GM21723 (cell line): ENCODE results near the gene KCNG4.

Experiments
- ATAC-seq: cut with Tn5 transposase; IDR thresholded peaks from one replicate; pipeline ENCODE4 v1.9.1; 2021; ENCODE audit warnings: mild to moderate bottlenecking, moderate library complexity; ENCODE audit not compliant: unreplicated experiment

Gene KCNG4

DNA sequence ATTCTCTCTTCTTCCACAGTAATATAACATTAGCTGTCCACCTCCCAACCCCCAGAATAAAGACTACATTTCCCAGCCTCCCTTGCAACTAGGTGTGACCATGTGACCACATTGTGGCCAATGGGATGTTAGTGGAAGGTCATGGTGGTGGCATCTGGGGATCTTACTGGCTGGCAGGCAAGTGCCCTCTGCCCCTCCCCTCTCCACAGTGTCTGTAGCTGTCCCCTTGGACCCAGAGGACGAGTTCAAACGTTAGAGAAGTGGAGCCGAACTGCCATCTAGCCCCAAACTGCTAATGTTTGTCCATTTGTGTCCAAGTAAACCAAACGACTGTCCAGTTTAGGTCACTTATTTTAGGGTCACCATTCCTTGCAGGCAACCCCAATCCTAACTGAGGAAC, 26.6 kb upstream of the KCNG4 start:
- ATAC-seq = no peak

- ATAC-seq = no peak
Observed at GRCh38 chr16:84262939-84263338, 23.1 kb upstream of the KCNG4 start.

GRCh38 chr16:84262031-84262430, 22.2 kb upstream of the KCNG4 start:
- ATAC-seq = no peak

- ATAC-seq = no peak
Observed at GRCh38 chr16:84260766-84261554, 21.1 kb upstream of the KCNG4 start.

- no peak for ATAC-seq
Observed at GRCh38 chr16:84259691-84260090, 19.9 kb upstream of the KCNG4 start.

- no peak for ATAC-seq
Observed at GRCh38 chr16:84258266-84258665, 18.5 kb upstream of the KCNG4 start.

DNA sequence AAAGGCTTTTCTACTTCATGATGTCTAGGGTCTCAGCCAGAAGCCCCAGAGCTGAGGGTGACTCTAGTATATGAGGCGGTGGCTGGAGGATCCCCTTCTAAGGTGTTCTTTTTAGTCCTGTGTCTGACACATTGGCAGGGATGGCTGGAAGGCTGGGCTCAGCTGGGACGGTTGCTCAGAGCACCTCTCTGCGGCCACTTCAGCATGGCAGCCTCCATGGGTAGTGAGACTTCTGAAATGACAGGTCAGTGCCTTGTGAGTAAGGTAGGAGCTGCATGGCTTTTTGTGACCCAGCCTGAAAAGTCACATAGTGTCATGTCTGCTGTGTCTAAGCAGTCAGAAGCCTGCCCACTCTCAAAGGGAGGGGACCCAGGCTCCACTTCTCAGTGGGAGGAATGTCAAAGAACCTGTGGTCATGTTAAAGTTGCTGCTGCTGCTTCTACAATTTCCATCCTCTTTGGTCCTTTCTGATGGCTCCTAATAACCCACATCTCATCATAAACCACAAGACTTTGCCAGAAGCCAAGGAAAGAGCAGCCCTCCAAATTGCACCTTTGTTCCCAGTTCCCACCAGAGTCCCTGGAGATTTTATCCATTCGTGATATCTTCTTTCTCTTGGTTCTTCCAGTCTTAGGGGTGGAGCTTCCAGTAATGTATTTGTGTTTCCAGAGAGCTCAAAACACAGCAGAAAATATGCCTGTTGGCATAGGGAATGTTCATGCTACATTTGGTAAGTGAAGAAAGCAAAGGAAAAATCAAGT, 15.4 kb upstream of the KCNG4 start:
- ATAC-seq = no peak

DNA sequence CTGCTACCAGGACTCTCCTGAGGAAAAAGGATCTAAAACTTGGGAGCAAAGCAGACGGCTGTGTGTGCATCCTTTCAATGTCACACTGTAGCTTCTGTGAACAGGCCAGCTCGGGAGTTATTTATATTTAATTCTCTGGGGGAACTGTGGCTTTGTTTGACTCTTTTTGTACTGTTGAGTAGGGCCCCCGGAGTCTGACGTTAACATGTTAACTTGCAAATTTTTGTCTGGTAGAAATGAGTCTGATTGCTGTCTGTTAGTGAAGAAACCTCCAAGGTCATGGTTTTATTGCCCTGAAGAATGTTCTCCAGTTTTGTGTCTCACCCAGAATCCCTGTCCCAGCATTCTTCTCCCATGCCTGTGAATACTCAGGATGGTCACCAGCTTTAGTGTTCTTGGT, 14.2 kb upstream of the KCNG4 start:
- no peak for ATAC-seq

DNA sequence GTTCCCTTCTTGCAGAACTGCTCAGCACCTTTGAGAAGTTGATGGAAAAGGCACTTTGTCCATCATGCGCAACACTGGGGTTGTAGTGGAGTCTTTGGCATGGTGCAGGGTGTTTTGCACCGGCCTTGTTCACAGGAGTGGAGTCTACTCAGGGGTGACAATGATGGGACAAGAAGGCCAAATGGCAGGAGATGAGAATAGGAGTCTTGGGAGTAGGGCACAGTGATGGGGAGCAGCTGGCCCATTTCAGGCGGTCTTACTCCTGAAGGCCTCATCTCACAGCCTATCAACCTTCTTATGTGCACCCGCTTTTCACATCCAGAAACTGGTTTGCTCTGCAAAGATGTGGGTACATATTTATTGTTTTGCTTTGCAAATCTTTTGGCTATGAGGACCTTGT, 13.4 kb upstream of the KCNG4 start:
- ATAC-seq = no peak

DNA sequence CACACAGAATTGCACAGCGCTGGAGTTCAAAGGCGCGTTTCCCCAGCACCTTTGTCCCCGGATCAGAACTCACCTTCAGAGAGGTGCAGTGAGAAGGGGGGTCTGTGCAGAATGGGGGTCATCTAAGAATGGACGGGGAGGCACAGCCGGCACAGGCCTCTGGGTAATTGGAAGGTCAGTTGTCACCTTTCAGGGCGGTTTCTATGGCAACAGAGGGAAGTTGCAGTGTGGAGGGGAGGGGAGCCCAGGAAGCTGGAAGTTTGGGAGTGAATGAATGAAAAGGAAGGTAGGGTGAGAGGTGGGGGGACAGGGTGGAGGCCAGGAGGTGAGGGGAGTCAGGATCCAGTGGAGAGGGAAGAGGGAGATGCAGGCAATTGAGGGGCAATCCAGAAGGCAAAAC, 12.4 kb upstream of the KCNG4 start:
- ATAC-seq = no peak

- no peak for ATAC-seq
Observed at GRCh38 chr16:84247844-84248243, 8.0 kb upstream of the KCNG4 start.

DNA sequence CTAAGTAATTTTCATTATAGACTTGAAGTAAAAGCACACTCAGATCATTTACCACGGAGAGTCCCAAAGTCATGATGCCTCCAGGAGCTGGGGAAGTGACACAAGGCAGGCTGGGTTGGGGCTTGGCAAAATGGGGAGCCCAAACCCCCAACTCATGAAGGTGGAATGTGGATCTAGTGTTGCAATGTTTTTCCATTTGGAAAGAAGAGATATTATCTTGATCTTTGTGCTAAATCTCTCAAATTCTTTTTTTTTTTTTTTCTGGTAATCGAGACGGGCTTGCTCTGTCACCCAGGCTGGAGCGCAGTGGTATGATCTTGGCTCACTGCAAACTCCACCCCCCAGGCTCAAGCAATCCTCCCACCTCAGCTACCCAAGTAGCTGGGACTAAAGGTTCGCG, 7.5 kb upstream of the KCNG4 start:
- ATAC-seq = no peak

- ATAC-seq = no peak
Observed at GRCh38 chr16:84246679-84247077, 6.9 kb upstream of the KCNG4 start.

- ATAC-seq = no peak
Observed at GRCh38 chr16:84245956-84246678, 6.3 kb upstream of the KCNG4 start.

DNA sequence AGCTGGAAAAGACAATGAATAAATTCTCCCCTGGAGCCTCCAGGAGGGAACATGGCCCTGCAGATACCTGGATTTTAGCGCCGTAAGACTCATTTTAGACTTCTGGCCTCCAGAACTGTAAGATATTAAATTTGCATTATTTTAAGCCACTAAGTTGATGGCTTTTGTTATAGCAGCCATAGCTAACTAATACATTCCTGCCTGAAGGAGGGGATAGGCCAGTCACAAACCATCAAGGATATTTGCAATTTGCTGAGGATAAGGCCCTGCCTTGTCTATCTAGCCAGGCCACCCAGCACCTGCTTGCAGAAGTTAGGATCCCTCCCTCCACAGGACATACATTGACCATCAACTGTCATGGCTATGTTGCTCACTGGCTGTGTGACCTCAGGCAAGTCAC, 4.9 kb upstream of the KCNG4 start:
- ATAC-seq = no peak

DNA sequence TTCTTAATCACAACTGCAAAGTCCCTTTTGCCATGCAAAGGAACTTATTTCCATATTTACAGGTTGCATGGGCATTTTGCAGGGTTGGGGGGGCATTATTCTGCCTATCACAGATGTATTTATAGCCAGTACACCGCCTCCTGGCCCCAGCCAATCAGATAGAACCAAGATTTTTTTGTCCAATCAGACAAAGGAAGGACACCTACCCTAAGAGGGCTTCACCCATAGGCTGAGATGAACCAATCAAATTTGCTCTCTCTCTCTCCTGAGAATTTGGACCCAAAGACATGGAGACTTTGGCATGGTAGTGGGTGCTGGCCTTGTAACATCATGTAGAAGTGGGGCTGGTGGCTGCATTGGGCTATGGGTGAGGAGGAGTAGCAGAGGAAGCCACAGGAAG, 3.9 kb upstream of the KCNG4 start:
- ATAC-seq = no peak

- no peak for ATAC-seq
Observed at GRCh38 chr16:84242839-84243238, 3.0 kb upstream of the KCNG4 start.

DNA sequence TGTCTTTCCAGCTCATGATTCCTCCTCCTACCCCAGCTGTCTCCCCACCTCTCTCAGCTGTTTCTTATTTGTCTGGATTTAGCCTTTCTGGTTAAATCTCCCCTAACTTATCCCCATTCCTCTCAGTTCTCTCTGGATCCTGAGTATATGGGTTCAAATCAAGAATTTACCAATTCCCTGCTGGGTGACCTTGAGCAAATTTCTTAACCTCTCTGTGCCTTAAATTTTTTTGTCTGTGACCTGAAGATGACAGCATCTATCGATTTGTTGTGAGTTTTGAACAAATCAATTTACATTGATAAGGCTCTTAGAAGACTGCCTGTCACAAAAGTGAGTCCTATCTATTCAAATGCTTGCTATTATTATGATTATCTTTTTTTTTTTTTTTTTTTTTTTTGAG, 2.0 kb upstream of the KCNG4 start:
- no peak for ATAC-seq

GRCh38 chr16:84240455-84240854, 643 bp upstream of the KCNG4 start:
- ATAC-seq = no peak

DNA sequence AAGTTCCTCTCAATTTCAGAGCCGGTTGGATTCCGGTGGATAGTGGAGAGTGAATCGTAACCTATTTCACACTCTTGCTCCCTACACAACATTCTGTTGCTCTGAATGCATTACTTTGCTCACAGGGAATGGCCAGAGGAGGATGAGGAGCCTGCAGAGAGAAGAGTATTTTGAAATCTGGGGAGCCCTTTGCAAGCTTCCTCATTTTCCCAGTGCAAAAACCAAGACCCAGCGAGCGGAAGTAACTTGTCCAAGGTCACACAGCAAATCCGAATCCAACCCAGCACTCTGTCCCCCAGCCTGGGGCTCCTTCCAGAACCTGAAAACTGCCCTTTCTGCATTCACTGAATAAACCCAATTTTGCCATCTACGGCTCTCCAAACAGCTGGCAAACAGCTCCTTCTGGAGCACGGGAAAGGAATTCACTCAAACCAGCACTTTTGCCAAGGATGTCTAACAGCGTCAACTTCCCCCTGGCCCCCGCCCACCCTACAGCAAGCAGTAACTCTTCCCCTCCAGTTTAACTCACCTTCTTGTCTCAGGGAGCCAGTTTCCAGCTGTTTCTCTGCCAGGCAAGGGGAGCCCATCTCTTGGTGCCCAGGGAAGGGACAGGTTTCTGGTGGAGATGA, 557 bp downstream of the KCNG4 start:
- ATAC-seq = no peak

GRCh38 chr16:84237994-84238750, 1.6 kb downstream of the KCNG4 start:
- no peak for ATAC-seq
